Central memory CD4-positive, alpha-beta T cell (primary cell): ENCODE data around the gene PGAM5.

Experiments
- DNase-seq: peaks from one replicate; pipeline ENCODE4 v3.0.0; 2022
- total RNA-seq, 3 experiments: gene quantifications; one replicate each; lab custom pipeline; 2026; lab: John Stamatoyannopoulos, UW

PGAM5 gene
- 24.3 to 173 (median 51.9) reads per million in 3 experiments for total RNA-seq

DNA sequence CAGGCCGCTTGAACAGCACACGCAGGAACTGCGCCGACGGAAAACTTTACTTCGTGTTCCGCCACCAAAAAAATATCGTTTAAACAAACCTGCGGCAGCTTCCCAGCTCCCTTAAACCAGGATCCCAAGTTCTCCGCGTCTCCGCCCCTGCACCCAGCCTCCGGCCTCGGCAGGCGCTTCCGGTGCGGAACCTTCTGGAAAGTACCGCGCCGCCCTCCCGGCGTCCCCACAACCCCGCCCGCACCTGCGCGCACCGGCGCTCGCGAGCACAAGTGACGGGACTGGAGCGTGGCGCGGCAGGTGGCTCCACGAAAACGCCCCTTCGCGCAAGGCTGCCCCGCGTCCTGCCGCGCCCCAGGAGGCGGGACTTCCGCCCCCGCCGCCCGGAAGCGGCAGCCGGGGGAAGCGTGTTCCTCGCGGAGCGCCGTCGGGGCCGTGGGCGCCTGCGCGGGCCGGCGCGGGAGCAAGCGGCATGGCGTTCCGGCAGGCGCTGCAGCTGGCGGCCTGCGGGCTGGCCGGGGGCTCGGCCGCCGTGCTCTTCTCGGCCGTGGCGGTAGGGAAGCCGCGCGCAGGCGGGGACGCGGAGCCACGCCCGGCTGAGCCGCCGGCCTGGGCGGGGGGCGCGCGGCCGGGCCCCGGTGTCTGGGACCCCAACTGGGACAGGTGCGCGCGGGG lies at the start of gene PGAM5:
Gene PGAM5 (plus strand): TSS at position 438 of the 675 bp plus-strand sequence. CDS start 35 bp downstream, at position 473.
- peak; percentile 96 for DNase-seq

DNA sequence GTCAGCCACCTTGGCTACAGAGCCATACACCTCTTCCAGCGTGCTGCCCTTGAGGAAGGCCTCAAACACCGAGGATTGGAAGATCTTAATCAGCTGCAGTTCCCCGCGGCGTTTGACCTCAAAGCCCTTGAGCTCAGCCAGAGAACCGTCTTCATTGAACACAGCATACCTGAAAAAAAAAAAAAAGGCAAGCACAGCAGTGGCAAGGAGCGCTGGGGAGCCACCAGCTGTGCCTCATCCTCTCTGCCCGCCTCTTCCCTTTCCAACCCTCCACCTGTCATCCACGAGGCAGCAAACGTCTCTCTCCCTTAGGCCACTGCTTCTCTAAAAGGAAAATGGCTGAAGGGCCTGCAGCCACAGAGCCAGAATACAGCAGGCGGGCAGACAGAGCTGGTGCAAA lies 49.6 kb upstream of the PGAM5 start:
- DNase-seq, result no peak

- no peak for DNase-seq
These were observed 48.7 kb upstream of the PGAM5 start for GRCh38 chr12:132661972-132662371.

- no peak for DNase-seq
These were observed 47.5 kb upstream of the PGAM5 start for GRCh38 chr12:132662901-132663755.

- no peak for DNase-seq
These were observed 46.2 kb upstream of the PGAM5 start for GRCh38 chr12:132664206-132665148.

GRCh38 chr12:132665149-132665491 lies 45.5 kb upstream of the PGAM5 start:
- no peak for DNase-seq

GRCh38 chr12:132665794-132666193 lies 44.8 kb upstream of the PGAM5 start:
- DNase-seq, result no peak

DNA sequence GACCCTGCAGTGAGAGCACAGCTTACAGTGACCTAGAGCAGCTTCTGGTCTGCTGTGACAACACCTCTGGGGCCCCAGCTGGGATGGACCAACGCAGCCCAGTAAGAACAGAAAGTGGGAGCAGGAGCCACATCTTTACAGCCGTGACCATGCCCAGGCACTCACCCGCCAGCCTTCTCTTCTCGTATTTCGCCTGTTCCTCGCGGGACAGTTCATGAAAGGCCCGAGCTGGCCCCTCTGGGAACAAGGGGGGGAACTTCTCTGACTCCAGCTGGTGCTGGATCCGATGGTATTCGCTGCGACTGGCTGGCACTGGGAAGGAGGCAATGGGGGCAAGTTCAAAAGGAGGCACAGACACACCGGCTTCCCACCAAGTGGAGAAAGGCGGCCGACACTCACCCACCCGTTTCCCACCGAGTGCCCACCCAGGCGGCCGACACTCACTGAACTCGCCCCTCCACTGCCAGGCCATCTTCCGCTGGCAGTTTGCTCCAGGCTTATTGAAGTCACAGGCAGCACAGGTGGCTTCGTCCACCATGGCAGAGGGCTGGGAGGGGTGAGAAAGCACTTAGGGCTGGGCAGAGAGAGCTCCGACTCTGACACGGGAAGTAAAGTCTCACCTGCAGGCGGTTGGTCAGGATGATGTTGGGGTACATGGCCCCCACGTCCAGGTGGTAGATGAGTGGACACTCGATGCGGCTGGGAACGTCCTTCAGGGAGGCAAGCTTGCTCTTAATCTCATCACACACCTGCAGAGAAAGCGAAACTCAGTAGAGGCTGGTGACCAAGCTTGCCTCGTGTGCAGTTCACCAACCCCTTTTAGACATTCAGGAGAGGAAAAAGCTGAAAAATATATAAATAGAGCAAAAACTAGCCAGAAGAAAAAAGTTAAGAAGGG lies 42.2 kb upstream of the PGAM5 start:
- DNase-seq, result no peak

DNA sequence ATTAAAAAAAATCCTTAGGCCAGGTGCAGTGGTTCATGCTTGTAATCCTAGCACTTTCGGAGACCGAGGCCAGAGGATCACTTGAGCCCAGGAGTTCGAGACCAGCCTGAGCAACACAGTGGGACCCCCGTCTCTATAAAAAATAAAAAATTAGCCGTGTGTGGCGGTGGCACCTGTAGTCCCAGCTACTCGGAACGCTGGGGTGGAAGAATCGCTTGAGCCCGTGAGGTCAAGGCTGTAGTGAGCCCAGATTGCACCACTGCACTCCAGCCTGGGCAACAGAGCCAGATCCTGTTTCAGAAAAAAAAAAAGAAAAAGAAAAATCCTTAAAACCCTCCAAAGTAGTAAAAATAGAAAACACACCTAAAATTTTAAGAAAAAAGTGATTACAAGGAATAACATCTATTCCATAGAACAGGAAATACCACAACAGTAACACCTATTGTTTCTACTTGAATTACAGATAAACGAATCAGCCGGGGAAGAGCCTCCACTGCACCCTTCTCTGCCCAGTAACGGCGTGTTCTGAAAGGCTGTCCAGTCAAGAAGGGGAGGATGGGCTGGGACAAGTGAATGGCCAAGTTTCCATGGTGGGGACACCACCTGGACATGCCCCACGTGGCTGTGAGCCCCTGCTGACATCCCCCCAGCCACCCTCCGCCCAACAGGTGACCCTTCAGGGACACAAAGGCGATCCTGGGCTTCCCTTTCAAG lies 41.3 kb upstream of the PGAM5 start:
- no peak for DNase-seq

- no peak for DNase-seq
These were observed 38.5 kb upstream of the PGAM5 start for GRCh38 chr12:132672116-132672515.

DNA sequence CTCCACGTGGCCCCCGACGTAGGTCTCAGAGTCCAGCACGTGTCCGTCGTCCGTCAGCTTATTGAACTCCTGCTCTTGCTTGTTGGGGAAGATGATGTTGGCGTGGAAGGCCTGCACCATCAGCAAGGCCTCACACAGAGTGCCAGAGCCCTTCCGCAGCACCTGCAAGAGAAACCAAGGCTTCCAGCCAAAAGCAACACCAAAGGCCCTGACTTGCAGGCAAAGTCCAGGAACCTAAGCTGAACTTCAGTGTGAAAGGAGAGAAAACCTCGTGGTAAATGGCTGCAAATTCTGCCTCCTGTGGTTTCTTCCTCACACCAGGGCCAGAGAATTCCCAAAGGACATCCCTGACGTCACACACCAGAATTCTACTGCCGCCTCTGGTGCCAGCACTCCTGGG lies 38.0 kb upstream of the PGAM5 start:
- no peak for DNase-seq

DNA sequence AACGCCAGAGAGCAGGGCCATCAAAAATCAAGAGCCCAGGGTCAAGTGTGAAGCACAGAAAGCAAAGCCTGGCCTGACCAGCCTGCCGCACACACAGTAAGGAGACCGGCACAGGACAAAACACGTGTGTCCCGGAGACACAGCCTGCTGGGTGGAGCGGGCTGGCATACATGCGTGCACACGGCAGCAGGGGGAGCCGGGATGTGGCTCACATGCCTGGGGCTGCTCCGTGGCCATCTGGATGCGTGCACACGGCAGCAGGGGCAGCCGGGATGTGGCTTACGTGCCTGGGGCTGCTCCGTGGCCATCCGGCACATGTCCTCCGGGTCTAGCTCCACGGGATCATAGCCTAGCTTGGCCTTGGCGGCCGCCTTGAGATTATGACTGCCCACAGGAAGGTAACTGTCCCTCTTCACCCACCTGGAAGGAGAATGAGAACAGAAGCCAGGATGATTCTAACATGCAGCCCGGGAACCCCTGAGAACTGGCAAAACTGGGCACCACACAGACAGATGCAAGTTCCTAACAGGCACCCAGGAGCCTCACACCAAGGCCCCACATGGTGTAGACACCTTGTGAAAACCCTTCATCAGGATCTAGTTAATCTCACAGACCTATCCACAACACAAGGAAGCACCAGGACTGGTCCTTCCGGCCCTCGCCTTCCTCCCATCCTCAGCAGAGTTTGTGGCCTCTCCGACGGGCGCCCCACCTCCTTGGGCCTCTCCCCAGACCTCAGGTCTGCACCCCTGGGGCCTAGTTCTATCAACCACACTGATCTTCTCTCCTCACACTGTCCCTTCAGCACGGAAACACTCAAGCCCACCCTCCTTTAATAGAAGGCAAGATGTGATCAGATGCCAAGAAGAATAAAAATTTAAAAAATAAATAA lies 37.1 kb upstream of the PGAM5 start:
- no peak for DNase-seq

GRCh38 chr12:132674561-132674960 lies 36.1 kb upstream of the PGAM5 start:
- DNase-seq, result no peak

GRCh38 chr12:132675757-132676432 lies 34.7 kb upstream of the PGAM5 start:
- DNase-seq, result no peak

- DNase-seq, result no peak
These were observed 33.1 kb upstream of the PGAM5 start for GRCh38 chr12:132677492-132677891.

GRCh38 chr12:132685400-132685799 lies 25.2 kb upstream of the PGAM5 start:
- DNase-seq, result no peak

DNA sequence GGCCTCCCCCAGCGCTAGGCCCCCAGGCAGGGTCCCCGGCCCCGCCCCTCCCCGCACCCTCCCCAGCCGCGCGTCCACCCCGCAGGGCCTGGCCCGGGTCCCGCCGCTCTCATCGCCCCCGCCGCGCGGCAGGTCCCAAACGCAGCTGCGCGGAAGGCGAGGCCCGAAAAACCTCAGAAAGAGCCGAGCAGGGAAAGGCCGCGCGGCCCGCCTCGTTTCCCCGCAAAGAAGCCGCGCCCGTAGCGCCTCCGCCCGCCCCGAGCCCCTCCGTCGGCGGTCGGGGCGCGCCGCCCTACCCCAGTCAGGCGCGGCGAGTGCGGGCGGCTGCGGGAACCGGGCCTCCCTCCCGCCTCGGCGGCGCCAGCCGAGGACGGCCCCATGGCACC lies 23.8 kb upstream of the PGAM5 start:
- DNase-seq, result no peak

DNA sequence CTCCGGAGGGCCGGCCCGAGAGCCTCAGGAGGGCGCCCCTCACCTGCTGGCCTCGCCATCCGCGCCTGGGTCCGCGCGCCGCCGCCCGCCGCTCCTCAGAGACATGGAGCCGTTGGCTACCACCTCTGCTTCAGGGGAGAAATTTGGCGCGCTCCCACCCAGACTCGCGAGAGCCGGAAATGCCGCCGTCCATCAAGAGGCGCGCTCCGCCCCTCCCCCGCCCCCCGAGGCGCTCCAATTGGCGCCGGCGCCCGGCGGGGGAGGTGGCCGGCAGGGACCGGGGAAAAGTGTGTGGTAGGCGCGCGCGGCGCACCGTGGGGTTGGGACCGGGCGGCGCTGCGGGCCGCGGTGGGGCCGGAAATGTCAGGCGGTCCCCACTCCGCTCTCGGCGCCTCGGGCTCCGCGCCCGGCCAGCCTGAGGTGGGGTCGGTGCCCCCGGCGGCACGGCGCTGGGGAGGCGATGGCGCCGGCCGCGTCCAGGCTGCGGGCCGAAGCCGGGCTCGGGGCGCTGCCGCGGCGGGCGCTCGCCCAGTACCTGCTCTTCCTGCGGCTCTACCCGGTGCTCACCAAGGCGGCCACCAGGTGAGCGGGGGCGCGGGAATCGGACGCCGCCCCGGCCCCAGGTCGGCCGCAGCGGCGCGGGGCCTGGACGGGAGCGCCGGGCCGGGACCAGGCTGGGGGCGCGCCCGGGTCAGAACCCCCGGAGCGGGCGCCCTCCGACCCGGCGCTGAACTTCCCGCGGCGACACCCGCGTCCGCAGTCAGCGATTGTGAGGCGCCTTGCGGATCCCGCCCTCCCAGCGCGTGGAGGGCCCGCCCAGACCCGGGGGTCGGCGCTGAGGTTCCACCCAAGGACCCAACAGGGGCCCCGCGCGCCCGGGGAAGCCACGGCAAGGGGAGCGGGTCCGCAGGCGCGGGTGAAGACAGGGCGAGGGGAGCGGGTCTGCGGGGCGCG lies 23.2 kb upstream of the PGAM5 start, which contains the start of the genes POLE and PXMP2:
Gene POLE (minus strand): TSS at position 132 of the 954 bp plus-strand sequence. CDS start 27 bp downstream, at position 105.
Gene PXMP2 (plus strand): TSS at position 377 of the 954 bp plus-strand sequence. CDS start 84 bp downstream, at position 461.
- peak; percentile 87 for DNase-seq
